Breast epithelium (tissue), 4 donors: ENCODE measurements around the gene SPACDR. TPM values are rescaled to one million over a fixed set of nuclear protein-coding genes. Genes with fewer than 3 reads are reported as not detected.

Experiments
- DNase-seq, 2 donors: peaks; one replicate each; pipeline ENCODE4 v3.0.0-alpha.2; 2019; ENCODE audit warnings: low spot score in 2 of 2
- H3K27ac ChIP-seq, 2 donors: fragments of 200-600 bp; sonication (generic) in 1 of 2; one replicate each; pipeline ENCODE4 v1.5.1; 2016 to 2019; ENCODE audit warnings: mild to moderate bottlenecking in 1 of 2
- H3K27me3 ChIP-seq, 2 donors: fragments of 200-600 bp; sonication (generic) in 1 of 2; one replicate each; pipeline versions ENCODE4 v1.5.1 to v1.6.0; 2017 to 2019; ENCODE audit warnings: control low read depth in 1 of 2, mild to moderate bottlenecking in 1 of 2
- H3K36me3 ChIP-seq: fragments of 200-600 bp; one replicate; pipeline ENCODE4 v1.5.1; 2019
- H3K4me1 ChIP-seq, 2 donors: fragments of 200-600 bp; sonication (generic); one replicate each; pipeline ENCODE4 v1.5.1; 2016 to 2019; ENCODE audit warnings: control low read depth in 1 of 2
- H3K4me3 ChIP-seq, 3 donors: fragments of 200-600 bp; sonication (generic); 1 replicate in 2 of 3; 2 replicates in 1 of 3; pipeline ENCODE4 v1.5.1; 2016 to 2019; ENCODE audit warnings: mild to moderate bottlenecking in 3 of 3, moderate library complexity in 2 of 3
- H3K9me3 ChIP-seq, 2 donors: fragments of 200-600 bp; sonication (generic) in 1 of 2; one replicate each; pipeline ENCODE4 v1.5.1; 2016 to 2019; ENCODE audit warnings: control low read depth in 1 of 2
- POLR2A ChIP-seq: fragments of 450-650 bp; IDR thresholded peaks from one replicate; pipeline ENCODE4 v1.6.1; 2016; ENCODE audit warnings: antibody characterized with exemption, mild to moderate bottlenecking, moderate library complexity
- POLR2AphosphoS5 ChIP-seq, 3 donors: sonication (generic); formaldehyde crosslinking; IDR thresholded peaks; one replicate each; pipeline ENCODE4 v1.6.1; 2017; ENCODE audit warnings: antibody characterized with exemption in 3 of 3
- intact Hi-C: fragments of 100-400 bp; cut with DNase I; formaldehyde crosslinking; loops from one replicate; pipeline ENCODE4 v1.15.1; 2023; ENCODE audit warnings: low total_unique reads
- total RNA-seq, 3 donors: library from RNA; depleted of rRNA; stranded (reverse); fragments of >200 nt; gene quantifications; one replicate each; pipeline ENCODE4 v1.1.0, GENCODE V29; 2016
- TF ChIP-seq, protein P1 (sequence below), 3 donors: fragments of 450-650 bp; IDR thresholded peaks; one replicate each; pipeline ENCODE4 v1.5.1; 2016 to 2017; ENCODE audit warnings: antibody characterized with exemption in 3 of 3, mild to moderate bottlenecking in 3 of 3, moderate library complexity in 3 of 3

The SPACDR gene
- total RNA-seq, 3 donors from 2014 or later: not detected

DNA sequence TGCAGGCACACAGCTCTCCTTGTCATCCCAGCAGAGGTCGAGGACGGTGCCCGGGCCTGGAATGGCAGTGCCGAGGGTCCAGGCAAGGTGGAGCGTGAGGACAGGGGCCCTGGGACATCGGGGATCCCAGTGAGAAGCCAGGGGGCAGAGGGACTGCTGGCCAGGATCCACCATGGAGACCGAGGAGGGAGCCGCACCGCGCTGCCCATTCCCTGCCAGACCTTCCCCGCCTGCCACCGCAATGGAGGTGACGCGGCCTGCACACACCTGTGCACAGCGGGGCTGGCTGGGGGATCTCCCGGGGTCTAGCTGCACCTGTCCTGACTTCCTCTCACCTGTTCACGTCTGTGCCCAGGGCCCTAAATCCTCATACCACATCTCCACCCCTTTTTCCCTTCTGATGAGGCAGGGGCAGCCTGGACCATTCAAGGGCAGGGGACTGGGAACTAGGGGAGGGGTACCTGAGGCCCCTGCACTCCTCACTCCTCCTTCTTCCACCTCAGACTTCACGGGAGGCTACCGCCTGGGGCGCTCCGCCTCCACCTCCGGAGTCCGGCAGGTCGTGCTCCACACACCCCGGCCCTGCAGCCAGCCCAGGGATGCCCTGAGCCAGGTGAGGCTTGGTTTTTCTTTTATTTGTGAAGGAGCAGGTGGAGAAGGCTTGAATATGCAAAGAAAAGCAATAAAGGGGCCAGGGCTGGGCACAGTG lies 26.6 kb upstream of the SPACDR start:
- Histone ChIP-seq H3K9me3 (no peaks in the 10 kb centered on the region), H3K4me3 (no peak overlapping the region), H3K36me3 (no peaks in the 10 kb centered on the region), H3K27me3 (no peaks in the 10 kb centered on the region), H3K4me1 (no peaks in the 10 kb centered on the region), H3K27ac (no peak overlapping the region)
- TF ChIP-seq, protein P1, sequence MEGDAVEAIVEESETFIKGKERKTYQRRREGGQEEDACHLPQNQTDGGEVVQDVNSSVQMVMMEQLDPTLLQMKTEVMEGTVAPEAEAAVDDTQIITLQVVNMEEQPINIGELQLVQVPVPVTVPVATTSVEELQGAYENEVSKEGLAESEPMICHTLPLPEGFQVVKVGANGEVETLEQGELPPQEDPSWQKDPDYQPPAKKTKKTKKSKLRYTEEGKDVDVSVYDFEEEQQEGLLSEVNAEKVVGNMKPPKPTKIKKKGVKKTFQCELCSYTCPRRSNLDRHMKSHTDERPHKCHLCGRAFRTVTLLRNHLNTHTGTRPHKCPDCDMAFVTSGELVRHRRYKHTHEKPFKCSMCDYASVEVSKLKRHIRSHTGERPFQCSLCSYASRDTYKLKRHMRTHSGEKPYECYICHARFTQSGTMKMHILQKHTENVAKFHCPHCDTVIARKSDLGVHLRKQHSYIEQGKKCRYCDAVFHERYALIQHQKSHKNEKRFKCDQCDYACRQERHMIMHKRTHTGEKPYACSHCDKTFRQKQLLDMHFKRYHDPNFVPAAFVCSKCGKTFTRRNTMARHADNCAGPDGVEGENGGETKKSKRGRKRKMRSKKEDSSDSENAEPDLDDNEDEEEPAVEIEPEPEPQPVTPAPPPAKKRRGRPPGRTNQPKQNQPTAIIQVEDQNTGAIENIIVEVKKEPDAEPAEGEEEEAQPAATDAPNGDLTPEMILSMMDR (IDR thresholded peaks at IDR 0.05): no peak
- TF ChIP-seq POLR2A (no peak), POLR2AphosphoS5 (IDR thresholded peaks at IDR 0.05) (no peak)
- intact Hi-C loops: no loop called here
- no peak for DNase-seq

DNA sequence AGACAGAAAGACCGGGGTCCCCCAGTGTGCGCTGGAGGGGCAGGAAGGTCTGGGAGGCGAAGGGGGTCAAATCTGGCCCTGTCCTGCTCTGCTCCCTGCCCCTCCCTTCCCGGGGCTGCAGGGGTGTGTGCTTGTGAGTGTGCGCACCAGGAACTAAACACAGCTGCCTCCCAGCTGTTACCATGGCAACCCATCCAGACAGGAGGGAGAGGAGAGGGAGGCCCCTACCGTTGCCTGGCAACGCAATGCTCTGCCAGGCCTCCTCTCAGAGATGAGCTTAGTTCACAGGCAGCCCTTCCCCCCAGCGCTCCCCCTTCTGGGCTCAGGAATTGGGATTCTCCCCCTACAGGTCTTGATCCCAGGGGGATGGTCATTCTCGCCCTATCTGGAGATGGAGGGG lies 25.8 kb upstream of the SPACDR start:
- no peak for DNase-seq
- no peak overlapping the region for H3K4me3 ChIP-seq
- intact Hi-C loops: no loop called here
- no peak overlapping the region for H3K27ac ChIP-seq
- no peaks in the 10 kb centered on the region for H3K4me1 ChIP-seq
- H3K36me3 ChIP-seq: no peaks in the 10 kb centered on the region
- no peaks in the 10 kb centered on the region for H3K27me3 ChIP-seq
- TF ChIP-seq, protein P1 (IDR thresholded peaks at IDR 0.05): no peak
- TF ChIP-seq POLR2AphosphoS5 (IDR thresholded peaks at IDR 0.05) (no peak), POLR2A (no peak)
- no peaks in the 10 kb centered on the region for H3K9me3 ChIP-seq

DNA sequence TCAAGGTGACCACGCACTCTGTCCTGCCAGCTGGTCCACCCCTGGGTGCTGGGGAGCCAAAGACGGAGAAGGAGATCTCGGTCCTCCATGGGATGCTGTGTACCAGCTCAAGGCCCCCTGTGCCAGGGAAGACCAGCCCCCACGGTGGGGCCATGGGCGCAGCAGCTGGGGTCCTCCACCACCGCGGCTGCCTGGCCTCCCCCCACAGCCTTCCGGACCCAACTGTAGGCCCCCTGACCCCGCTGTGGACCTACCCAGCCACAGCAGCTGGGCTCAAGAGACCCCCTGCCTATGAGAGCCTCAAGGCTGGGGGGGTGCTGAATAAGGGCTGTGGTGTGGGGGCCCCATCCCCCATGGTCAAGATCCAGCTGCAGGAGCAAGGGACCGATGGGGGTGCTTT lies 25.1 kb upstream of the SPACDR start:
- no peak overlapping the region for H3K4me3 ChIP-seq
- H3K27me3 ChIP-seq: no peaks in the 10 kb centered on the region
- DNase-seq: no peak
- H3K4me1 ChIP-seq: no peaks in the 10 kb centered on the region
- TF ChIP-seq POLR2A (no peak), POLR2AphosphoS5 (IDR thresholded peaks at IDR 0.05) (no peak)
- TF ChIP-seq, protein P1 (IDR thresholded peaks at IDR 0.05): no peak
- H3K36me3 ChIP-seq: no peaks in the 10 kb centered on the region
- no peaks in the 10 kb centered on the region for H3K9me3 ChIP-seq
- intact Hi-C loops: no loop called here
- no peak overlapping the region for H3K27ac ChIP-seq

DNA sequence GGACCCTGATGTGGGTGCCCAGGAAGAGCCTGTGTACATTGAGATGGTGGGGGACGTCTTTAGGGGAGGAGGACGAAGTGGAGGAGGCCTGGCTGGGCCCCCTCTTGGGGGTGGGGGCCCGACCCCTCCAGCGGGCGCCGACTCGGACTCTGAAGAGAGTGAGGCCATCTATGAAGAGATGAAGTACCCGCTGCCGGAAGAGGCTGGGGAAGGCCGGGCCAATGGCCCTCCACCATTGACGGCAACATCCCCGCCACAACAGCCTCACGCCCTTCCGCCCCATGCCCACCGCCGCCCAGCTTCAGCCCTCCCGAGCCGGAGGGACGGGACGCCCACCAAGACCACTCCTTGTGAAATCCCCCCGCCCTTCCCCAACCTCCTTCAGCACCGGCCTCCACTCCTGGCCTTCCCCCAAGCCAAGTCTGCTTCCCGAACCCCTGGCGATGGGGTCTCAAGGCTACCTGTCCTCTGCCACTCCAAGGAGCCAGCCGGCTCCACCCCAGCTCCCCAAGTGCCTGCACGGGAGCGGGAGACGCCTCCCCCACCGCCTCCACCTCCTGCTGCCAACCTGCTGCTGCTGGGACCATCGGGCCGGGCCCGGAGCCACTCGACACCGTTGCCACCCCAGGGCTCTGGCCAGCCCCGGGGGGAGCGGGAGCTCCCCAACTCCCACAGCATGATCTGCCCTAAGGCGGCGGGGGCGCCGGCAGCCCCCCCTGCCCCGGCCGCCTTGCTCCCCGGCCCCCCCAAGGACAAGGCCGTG lies 24.5 kb upstream of the SPACDR start:
- DNase-seq: no peak
- Histone ChIP-seq H3K4me3 (no peak overlapping the region), H3K27ac (no peak overlapping the region), H3K4me1 (no peaks in the 10 kb centered on the region), H3K9me3 (no peaks in the 10 kb centered on the region), H3K36me3 (no peaks in the 10 kb centered on the region), H3K27me3 (no peaks in the 10 kb centered on the region)
- TF ChIP-seq POLR2AphosphoS5 (IDR thresholded peaks at IDR 0.05): no peak
- no peak for TF ChIP-seq POLR2A
- TF ChIP-seq, protein P1 (IDR thresholded peaks at IDR 0.05): no peak
- intact Hi-C loops: no loop called here

DNA sequence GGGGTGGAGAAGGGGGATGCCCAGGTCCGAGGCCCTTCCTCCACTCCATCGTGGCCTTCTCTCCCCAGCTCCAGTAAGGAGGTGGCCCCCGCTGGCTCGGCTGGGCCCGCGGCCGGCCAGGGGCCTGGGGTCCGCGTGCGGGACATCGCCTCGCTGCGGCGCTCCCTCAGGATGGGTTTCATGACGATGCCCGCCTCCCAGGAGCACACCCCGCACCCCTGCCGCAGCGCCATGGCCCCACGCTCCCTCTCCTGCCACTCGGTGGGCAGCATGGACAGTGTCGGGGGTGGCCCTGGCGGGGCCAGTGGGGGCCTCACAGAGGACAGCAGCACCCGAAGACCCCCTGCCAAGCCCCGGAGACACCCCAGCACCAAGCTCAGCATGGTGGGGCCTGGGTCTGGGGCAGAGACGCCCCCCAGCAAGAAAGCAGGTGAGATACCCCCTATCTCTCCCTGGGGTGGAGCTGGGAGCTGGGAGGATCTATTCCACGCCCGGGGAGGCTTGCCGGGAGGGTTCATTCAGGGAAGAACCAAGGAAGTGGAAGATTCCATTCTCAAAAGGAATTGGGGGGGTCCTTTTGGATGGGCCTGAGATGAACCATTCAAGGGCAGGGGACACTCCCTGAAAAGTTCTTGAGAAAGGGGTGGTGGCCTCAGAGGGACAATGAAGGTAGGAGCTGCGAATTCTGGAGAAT lies 22.8 kb upstream of the SPACDR start:
- intact Hi-C loops: no loop called here
- TF ChIP-seq POLR2AphosphoS5 (IDR thresholded peaks at IDR 0.05) (no peak), POLR2A (no peak)
- TF ChIP-seq, protein P1 (IDR thresholded peaks at IDR 0.05): no peak
- no peaks in the 10 kb centered on the region for H3K9me3 ChIP-seq
- DNase-seq: no peak
- no peaks in the 10 kb centered on the region for H3K27me3 ChIP-seq
- peaks cover 4 to 5% of the 10 kb centered on the region in 2 donors for H3K4me1 ChIP-seq
- no peaks in the 10 kb centered on the region for H3K36me3 ChIP-seq
- H3K4me3 ChIP-seq: no peak overlapping the region
- H3K27ac ChIP-seq: no peak overlapping the region
